GM23248 (cell line): Measurements from ENCODE around the gene LMCD1. TPM values are rescaled to one million over a fixed set of nuclear protein-coding genes. Genes with fewer than 3 reads are reported as not detected.
A peak's percentile ranks its signal among the peaks of the same experiment; 100 is the strongest.

Experiments used
- DNase-seq: peaks from one replicate; pipeline ENCODE4 v3.0.0-alpha.2; 2015
- H2AFZ ChIP-seq: fragments of 200-600 bp; sonication (generic); 2 replicates; pipeline ENCODE4 v1.6.1; 2016; ENCODE audit warnings: antibody characterized with exemption
- H3F3A ChIP-seq: fragments of 200-600 bp; sonication (generic); 2 replicates; pipeline ENCODE4 v1.6.1; 2016; ENCODE audit warnings: mild to moderate bottlenecking, antibody characterized with exemption, mixed run types; ENCODE audit not compliant: insufficient read depth
- H3K27ac ChIP-seq: fragments of 200-600 bp; sonication (generic); 2 replicates; pipeline ENCODE4 v1.5.1; 2016; ENCODE audit warnings: mild to moderate bottlenecking
- H3K27me3 ChIP-seq: fragments of 200-600 bp; sonication (generic); replicated peaks from 2 replicates; pipeline ENCODE4 v1.6.1; 2016; ENCODE audit warnings: mild to moderate bottlenecking; ENCODE audit not compliant: insufficient read depth
- H3K36me3 ChIP-seq: fragments of 200-600 bp; sonication (generic); 2 replicates; pipeline ENCODE4 v1.6.1; 2016; ENCODE audit warnings: low read depth, mild to moderate bottlenecking
- H3K4me1 ChIP-seq: fragments of 200-600 bp; sonication (generic); 2 replicates; pipeline ENCODE4 v1.6.1; 2016; ENCODE audit warnings: mild to moderate bottlenecking; ENCODE audit not compliant: insufficient read depth
- H3K4me2 ChIP-seq: fragments of 200-600 bp; sonication (generic); one replicate; pipeline ENCODE4 v1.6.1; 2016; ENCODE audit warnings: mild to moderate bottlenecking; ENCODE audit not compliant: unreplicated experiment
- H3K4me3 ChIP-seq: fragments of 200-600 bp; sonication (generic); 2 replicates; pipeline ENCODE4 v1.5.1; 2016; ENCODE audit warnings: mild to moderate bottlenecking
- H3K79me2 ChIP-seq: fragments of 200-600 bp; sonication (generic); 2 replicates; pipeline ENCODE4 v1.6.1; 2016; ENCODE audit warnings: mild to moderate bottlenecking; ENCODE audit not compliant: insufficient read depth
- H3K9ac ChIP-seq: fragments of 200-600 bp; sonication (generic); 2 replicates; pipeline ENCODE4 v1.6.1; 2016; ENCODE audit warnings: mild to moderate bottlenecking
- H3K9me2 ChIP-seq: fragments of 200-600 bp; sonication (generic); 2 replicates; pipeline ENCODE4 v1.6.1; 2016; ENCODE audit warnings: mixed run types, mild to moderate bottlenecking, moderate library complexity; ENCODE audit not compliant: insufficient read depth
- H3K9me3 ChIP-seq: fragments of 200-600 bp; sonication (generic); one replicate; pipeline ENCODE4 v1.6.1; 2017; ENCODE audit warnings: low read depth
- H4K20me1 ChIP-seq: fragments of 200-600 bp; sonication (generic); 2 replicates; pipeline ENCODE4 v1.6.0; 2016; ENCODE audit not compliant: insufficient read depth
- EZH2 ChIP-seq: fragments of 200-600 bp; sonication (generic); IDR thresholded peaks from 2 replicates; pipeline ENCODE4 v1.6.1; 2018; ENCODE audit warnings: antibody characterized with exemption, mild to moderate bottlenecking; ENCODE audit not compliant: insufficient read depth, poor library complexity, severe bottlenecking
- EZH2phosphoT487 ChIP-seq: fragments of 200-600 bp; sonication (generic); IDR thresholded peaks from 2 replicates; pipeline ENCODE4 v1.6.1; 2018; ENCODE audit warnings: antibody characterized with exemption, moderate library complexity, mild to moderate bottlenecking, low read depth; ENCODE audit not compliant: insufficient read depth
- WGBS, 2 experiments: methylation state at CpG; one replicate each; pipeline ENCODE4 v1.1.6; 2015 to 2017; ENCODE audit warnings: low lambda C conversion rate in 2 of 2, low coverage in 1 of 2; ENCODE audit errors: missing lambda C conversion rate in 2 of 2; 5-methylcytosine and 5-hydroxymethylcytosine counted together
- in situ Hi-C: fragments of 300-500 bp; cut with MboI; formaldehyde crosslinking; loops from 2 replicates; pipeline ENCODE4 v1.15.0; 2020
- polyA plus RNA-seq: library from polyadenylated mRNA; unstranded; fragments of >200 nt; fragmentation: Nextera tagmentation; extraction: Ambion mirVana; gene quantifications from 2 replicates; pipeline ENCODE4 v1.2.1, GENCODE V29; 2016
- total RNA-seq: library from RNA; depleted of rRNA; stranded (reverse); fragments of >200 nt; shearing (Covaris generic); gene quantifications from 2 replicates; pipeline ENCODE4 v1.2.3, GENCODE V29; 2014

Gene LMCD1
- total and polyA plus RNA-seq, 2 experiments from 2014 or later, result 187 to 259 TPM

DNA sequence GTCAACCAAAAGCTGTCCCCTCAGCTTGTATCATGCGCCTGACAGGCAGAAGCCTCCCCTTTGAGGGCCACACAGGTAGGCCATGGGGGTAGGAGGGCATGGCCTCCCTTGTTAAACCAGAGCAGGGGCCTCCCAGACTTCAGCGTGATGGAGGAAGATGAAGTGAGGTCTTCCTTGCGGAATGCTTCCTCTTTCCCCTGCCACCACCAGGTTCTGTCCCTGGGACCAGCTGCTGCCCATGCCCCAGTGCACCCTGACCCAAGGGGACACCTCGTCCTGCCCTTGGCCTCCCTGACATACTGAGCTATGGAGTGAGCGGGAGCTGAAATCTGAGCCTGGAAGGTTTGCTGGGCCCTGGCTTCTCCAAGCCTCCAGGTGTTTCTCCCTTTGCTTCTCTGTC lies 116.3 kb downstream of the LMCD1 start:
- no peak for DNase-seq
- no peaks in the 10 kb centered on the region for H3K9me2 ChIP-seq
- no peak overlapping the region for H3K27ac ChIP-seq
- H3K9me3 ChIP-seq, result no peaks in the 10 kb centered on the region
- in situ Hi-C loops, result no loop called here
- no peak overlapping the region for H3K4me2 ChIP-seq
- H2AFZ ChIP-seq, result no peak overlapping the region
- H3K27me3 ChIP-seq, result no peaks in the 10 kb centered on the region
- 82 to 94% methylated on average over 5 of the region's 5 CpGs for WGBS, 2 experiments
- no peak overlapping the region for H3K9ac ChIP-seq
- TF ChIP-seq EZH2phosphoT487 (no peak), EZH2 (no peak)
- no peaks in the 10 kb centered on the region for H3K36me3 ChIP-seq
- peaks cover 23% of the 10 kb centered on the region for H3K4me1 ChIP-seq
- no peaks in the 10 kb centered on the region for H4K20me1 ChIP-seq
- 0 out of 2 replicates have a peak, but pooled peaks cover 7% of the 10 kb centered on the region for H3F3A ChIP-seq
- no peak overlapping the region for H3K4me3 ChIP-seq
- H3K79me2 ChIP-seq, result no peaks in the 10 kb centered on the region

GRCh38 chr3:8618950-8619349 lies 117.3 kb downstream of the LMCD1 start:
- Histone ChIP-seq H3K27me3 (no peaks in the 10 kb centered on the region), H2AFZ (no peak overlapping the region), H3F3A (0 out of 2 replicates have a peak, but pooled peaks cover 7% of the 10 kb centered on the region), H3K79me2 (no peaks in the 10 kb centered on the region), H3K4me3 (no peak overlapping the region), H3K4me1 (peaks cover 28% of the 10 kb centered on the region), H3K9me3 (no peaks in the 10 kb centered on the region), H3K9ac (no peak overlapping the region), H3K27ac (no peak overlapping the region), H3K36me3 (no peaks in the 10 kb centered on the region), H3K9me2 (no peaks in the 10 kb centered on the region), H4K20me1 (no peaks in the 10 kb centered on the region), H3K4me2 (no peak overlapping the region)
- in situ Hi-C loops, result no loop called here
- DNase-seq, result no peak
- TF ChIP-seq EZH2phosphoT487 (no peak), EZH2 (no peak)
- WGBS, 2 experiments, result 74 to 79% methylated on average over 4 of the region's 4 CpGs

DNA sequence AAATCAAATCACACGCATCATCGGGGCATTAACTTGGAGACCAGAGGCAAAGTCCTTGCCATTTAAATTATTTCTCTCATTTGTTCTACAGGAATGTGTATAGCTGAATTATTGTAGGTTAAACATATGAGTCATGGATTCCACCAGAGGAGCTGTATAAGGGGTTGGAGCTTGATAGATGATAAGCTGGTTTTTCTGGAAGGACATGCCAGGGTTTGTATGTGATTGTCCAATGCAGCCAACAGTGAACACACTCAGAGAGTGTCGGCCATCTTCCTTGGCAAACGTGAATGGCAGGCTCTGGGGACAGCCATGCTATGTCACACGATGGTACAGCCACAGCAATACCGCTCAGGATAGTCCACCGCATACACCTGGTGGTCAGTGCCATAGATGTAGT lies 117.9 kb downstream of the LMCD1 start:
- no peaks in the 10 kb centered on the region for H3K79me2 ChIP-seq
- no peak overlapping the region for H3K4me2 ChIP-seq
- no peak overlapping the region for H3K4me3 ChIP-seq
- H3K9me3 ChIP-seq, result no peaks in the 10 kb centered on the region
- DNase-seq, result peak; percentile 39
- H3K4me1 ChIP-seq, result peaks cover 28% of the 10 kb centered on the region
- no peaks in the 10 kb centered on the region for H3K27me3 ChIP-seq
- no peaks in the 10 kb centered on the region for H4K20me1 ChIP-seq
- 0 out of 2 replicates have a peak, but pooled peaks cover 7% of the 10 kb centered on the region for H3F3A ChIP-seq
- TF ChIP-seq EZH2phosphoT487 (no peak), EZH2 (no peak)
- 78 to 82% methylated on average over 7 of the region's 7 CpGs for WGBS, 2 experiments
- no peak overlapping the region for H3K9ac ChIP-seq
- H3K9me2 ChIP-seq, result no peaks in the 10 kb centered on the region
- in situ Hi-C loops, result no loop called here
- H3K27ac ChIP-seq, result no peak overlapping the region
- H3K36me3 ChIP-seq, result no peaks in the 10 kb centered on the region
- H2AFZ ChIP-seq, result no peak overlapping the region

DNA sequence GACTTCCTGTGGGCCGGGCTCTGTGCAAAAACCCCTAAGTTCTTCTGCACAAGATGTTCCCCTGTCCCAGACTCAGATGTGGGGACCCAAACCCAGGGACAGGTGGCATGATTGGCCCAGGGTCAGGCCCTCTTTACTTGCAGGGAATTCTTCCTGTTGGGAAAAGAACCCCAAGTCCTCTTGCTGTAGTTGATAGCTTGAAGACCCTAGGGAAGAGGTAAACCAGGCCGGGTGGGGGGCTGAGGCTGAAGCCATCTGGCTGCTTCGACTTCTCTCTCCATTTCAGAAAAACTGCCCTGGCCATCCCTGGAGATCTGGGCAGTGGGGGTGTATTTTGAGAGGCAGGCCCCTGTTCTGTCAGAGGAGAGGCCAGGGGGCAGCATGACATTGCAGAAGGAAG lies 119.5 kb downstream of the LMCD1 start:
- H3K4me3 ChIP-seq, result no peak overlapping the region
- no peak for TF ChIP-seq EZH2
- no peak for TF ChIP-seq EZH2phosphoT487
- no peak for DNase-seq
- H3K79me2 ChIP-seq, result no peaks in the 10 kb centered on the region
- 66 to 73% methylated on average over 3 of the region's 3 CpGs for whole genome bisulfite sequencing, 2 experiments
- no peaks in the 10 kb centered on the region for H3K9me3 ChIP-seq
- in situ Hi-C loops, result no loop called here
- no peaks in the 10 kb centered on the region for H3K9me2 ChIP-seq
- no peak overlapping the region for H3K27ac ChIP-seq
- no peaks in the 10 kb centered on the region for H3K27me3 ChIP-seq
- H4K20me1 ChIP-seq, result no peaks in the 10 kb centered on the region
- H3K9ac ChIP-seq, result no peak overlapping the region
- H3K4me1 ChIP-seq, result peaks cover 36% of the 10 kb centered on the region
- H2AFZ ChIP-seq, result no peak overlapping the region
- no peaks in the 10 kb centered on the region for H3K36me3 ChIP-seq
- H3F3A ChIP-seq, result peaks cover 7% of the 10 kb centered on the region; the same call in 1 of the 2 replicates
- H3K4me2 ChIP-seq, result no peak overlapping the region

DNA sequence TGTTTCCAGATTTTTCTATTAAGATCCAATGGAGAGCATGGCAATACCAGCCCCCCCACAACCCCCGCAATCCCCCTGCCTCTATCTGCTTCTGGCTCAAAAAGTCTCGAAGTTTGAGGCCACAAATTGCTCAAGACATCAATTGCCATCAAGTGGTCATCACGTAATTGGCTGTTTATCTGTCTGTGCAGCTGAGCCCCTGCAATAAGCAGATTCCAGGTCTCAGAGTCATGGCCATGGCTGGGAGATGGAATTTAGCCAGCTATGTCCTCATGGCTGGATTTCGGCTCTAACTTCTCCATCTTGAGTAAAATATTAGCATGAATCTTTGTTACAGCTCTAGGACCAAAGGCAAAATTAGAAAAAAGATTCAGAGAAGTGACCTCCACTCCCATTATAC lies 120.2 kb downstream of the LMCD1 start:
- peak overlapping the region; percentile 58 for H3K9ac ChIP-seq
- TF ChIP-seq EZH2phosphoT487 (no peak), EZH2 (no peak)
- no peak overlapping the region for H3K4me2 ChIP-seq
- H3K9me3 ChIP-seq, result no peaks in the 10 kb centered on the region
- DNase-seq, result peak; percentile 95
- no peak overlapping the region for H3K4me3 ChIP-seq
- H3K27me3 ChIP-seq, result no peaks in the 10 kb centered on the region
- peaks cover 36% of the 10 kb centered on the region for H3K4me1 ChIP-seq
- H3K9me2 ChIP-seq, result no peaks in the 10 kb centered on the region
- H3F3A ChIP-seq, result peaks cover 7% of the 10 kb centered on the region; the same call in 1 of the 2 replicates
- in situ Hi-C loops, result no loop called here
- H4K20me1 ChIP-seq, result no peaks in the 10 kb centered on the region
- H2AFZ ChIP-seq, result peak overlapping the region; percentile 79
- WGBS, 2 experiments, result 25 to 29% methylated on average over 4 of the region's 4 CpGs
- no peaks in the 10 kb centered on the region for H3K36me3 ChIP-seq
- H3K79me2 ChIP-seq, result no peaks in the 10 kb centered on the region
- peak overlapping the region; percentile 69 for H3K27ac ChIP-seq
